ENCODE results near the gene GARS1.

The GARS1 gene, protein sequence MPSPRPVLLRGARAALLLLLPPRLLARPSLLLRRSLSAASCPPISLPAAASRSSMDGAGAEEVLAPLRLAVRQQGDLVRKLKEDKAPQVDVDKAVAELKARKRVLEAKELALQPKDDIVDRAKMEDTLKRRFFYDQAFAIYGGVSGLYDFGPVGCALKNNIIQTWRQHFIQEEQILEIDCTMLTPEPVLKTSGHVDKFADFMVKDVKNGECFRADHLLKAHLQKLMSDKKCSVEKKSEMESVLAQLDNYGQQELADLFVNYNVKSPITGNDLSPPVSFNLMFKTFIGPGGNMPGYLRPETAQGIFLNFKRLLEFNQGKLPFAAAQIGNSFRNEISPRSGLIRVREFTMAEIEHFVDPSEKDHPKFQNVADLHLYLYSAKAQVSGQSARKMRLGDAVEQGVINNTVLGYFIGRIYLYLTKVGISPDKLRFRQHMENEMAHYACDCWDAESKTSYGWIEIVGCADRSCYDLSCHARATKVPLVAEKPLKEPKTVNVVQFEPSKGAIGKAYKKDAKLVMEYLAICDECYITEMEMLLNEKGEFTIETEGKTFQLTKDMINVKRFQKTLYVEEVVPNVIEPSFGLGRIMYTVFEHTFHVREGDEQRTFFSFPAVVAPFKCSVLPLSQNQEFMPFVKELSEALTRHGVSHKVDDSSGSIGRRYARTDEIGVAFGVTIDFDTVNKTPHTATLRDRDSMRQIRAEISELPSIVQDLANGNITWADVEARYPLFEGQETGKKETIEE

GRCh38 chr7:30594540-30595435 is at the start of gene GARS1:
TSS of gene GARS1 (plus strand) at chr7:30594878. CDS start at chr7:30594922, 44 bp downstream.
- DNase-seq (ENCODE audit: low spot score), result peak; percentile 88
- peaks cover 59% of the 10 kb centered on the region for H3K4me1 Mint-ChIP-seq (ENCODE audit: low read depth)
- peaks cover 34% of the 10 kb centered on the region for H3K36me3 Mint-ChIP-seq (ENCODE audit: low read depth)
- no peaks in the 10 kb centered on the region for H3K9me3 Mint-ChIP-seq
- H3K4me3 Mint-ChIP-seq, result peak within 1 kb of the TSS; percentile 100
- H3K27me3 Mint-ChIP-seq (ENCODE audit: low read depth), result peaks cover 3% of the 10 kb centered on the region
- H3K27ac Mint-ChIP-seq, result peak within 1 kb of the TSS; percentile 100

DNA sequence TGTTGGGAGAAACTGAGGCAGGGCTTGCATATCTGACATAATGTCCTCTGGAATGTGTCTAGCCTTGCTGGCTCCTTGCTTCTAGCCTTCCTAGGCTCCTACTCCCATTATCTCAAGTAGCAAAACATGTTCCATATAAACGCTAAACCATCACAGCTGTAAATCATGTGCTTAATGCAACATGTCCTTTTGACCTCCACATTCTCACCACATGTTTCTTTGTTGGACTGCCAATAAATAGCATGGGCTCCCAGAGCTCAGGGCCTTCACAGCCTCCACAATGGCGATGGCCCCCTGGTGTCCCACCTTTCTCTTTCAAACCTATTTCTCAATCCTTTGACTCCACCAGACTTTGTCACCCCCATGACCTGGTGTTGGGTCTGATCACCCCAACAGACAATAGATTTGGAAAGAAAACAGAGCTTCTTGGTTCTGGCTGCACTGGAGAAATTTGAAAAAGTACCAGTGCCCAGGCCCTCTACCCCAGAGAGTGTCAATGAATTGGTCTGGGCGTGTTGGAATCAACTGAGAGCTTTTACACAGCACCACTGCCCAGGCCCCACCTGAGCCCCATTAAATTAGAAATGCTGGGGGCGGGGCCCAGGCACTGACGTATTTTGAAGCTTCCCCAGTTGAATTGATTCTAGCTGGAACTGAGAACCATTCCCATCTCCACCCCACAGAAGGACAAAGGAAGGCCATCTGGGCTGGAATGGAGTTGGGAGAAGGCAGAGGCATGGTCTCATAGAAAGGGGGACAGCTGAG is 48.7 kb upstream of the GARS1 start:
- H3K9me3 Mint-ChIP-seq, result no peaks in the 10 kb centered on the region
- peaks cover 8% of the 10 kb centered on the region for H3K36me3 Mint-ChIP-seq (ENCODE audit: low read depth)
- no peak overlapping the region for H3K4me3 Mint-ChIP-seq
- no peak for DNase-seq (ENCODE audit: low spot score)
- H3K27ac Mint-ChIP-seq, result no peak overlapping the region
- H3K4me1 Mint-ChIP-seq (ENCODE audit: low read depth), result peaks cover 5% of the 10 kb centered on the region
- no peaks in the 10 kb centered on the region for H3K27me3 Mint-ChIP-seq (ENCODE audit: low read depth)

- H3K4me1 Mint-ChIP-seq (ENCODE audit: low read depth), result peaks cover 5% of the 10 kb centered on the region
- H3K4me3 Mint-ChIP-seq, result no peak overlapping the region
- no peaks in the 10 kb centered on the region for H3K9me3 Mint-ChIP-seq
- H3K36me3 Mint-ChIP-seq (ENCODE audit: low read depth), result peaks cover 8% of the 10 kb centered on the region
- H3K27ac Mint-ChIP-seq, result no peak overlapping the region
- H3K27me3 Mint-ChIP-seq (ENCODE audit: low read depth), result no peaks in the 10 kb centered on the region
- no peak for DNase-seq (ENCODE audit: low spot score)
Observed at GRCh38 chr7:30546596-30546995, 48.1 kb upstream of the GARS1 start.

DNA sequence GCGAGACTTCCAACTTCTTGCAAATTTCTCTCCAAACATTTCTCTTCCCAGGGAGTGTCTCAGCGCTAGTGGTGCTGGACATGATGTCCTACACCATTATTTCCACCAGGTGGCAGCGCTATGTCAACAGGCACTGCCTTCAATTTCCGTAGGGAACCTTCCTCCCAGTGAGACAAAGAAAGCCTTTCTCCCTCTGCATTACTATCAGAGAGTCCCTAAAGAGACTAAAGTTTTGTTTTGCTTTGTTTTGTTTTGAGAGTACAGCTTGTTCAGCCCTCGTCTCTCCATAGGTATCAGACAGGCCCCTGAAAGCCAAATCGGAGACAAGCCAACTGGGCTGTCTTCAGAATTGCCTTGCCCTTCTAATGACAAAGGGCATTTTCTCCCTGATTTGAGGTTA is 45.8 kb upstream of the GARS1 start:
- Mint-ChIP-seq H3K9me3 (no peaks in the 10 kb centered on the region), H3K4me1 (ENCODE audit: low read depth) (peaks cover 5% of the 10 kb centered on the region), H3K36me3 (ENCODE audit: low read depth) (peaks cover 5% of the 10 kb centered on the region)

DNA sequence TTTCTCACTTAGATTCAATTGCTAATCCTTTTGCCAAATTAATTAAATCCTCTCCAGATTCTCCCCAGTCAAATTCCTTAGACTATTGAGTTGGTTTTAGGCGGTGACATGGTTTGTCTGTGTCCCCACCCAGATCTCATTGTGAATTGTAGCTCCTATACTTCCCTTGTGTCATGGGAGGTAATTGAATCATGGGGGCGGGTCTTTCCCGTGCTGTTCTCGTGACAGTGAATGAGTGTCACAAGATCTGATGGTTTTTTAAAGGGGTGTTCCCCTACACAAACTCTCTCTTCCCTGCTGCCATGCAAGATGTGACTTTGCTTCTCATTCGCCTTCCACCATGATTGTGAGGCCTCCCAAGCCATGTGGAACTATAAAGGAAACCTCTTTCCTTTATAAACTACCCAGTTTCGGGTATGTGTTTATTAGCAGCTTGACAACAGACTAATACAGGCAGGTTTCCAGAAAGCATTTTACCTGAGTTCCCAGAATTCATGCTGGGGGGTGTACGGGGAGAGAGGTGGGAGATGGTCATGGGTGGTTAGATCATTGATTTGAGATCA is 44.7 kb upstream of the GARS1 start:
- Mint-ChIP-seq H3K27ac (no peak overlapping the region), H3K27me3 (ENCODE audit: low read depth) (no peaks in the 10 kb centered on the region), H3K4me3 (no peak overlapping the region), H3K4me1 (ENCODE audit: low read depth) (peaks cover 2% of the 10 kb centered on the region), H3K36me3 (ENCODE audit: low read depth) (peaks cover 5% of the 10 kb centered on the region), H3K9me3 (no peaks in the 10 kb centered on the region)
- no peak for DNase-seq (ENCODE audit: low spot score)

More for the DNA sequence above, 45.8 kb upstream of the GARS1 start:
- no peak overlapping the region for H3K27ac Mint-ChIP-seq
- no peak overlapping the region for H3K4me3 Mint-ChIP-seq
- no peaks in the 10 kb centered on the region for H3K27me3 Mint-ChIP-seq (ENCODE audit: low read depth)
- DNase-seq (ENCODE audit: low spot score), result no peak

DNA sequence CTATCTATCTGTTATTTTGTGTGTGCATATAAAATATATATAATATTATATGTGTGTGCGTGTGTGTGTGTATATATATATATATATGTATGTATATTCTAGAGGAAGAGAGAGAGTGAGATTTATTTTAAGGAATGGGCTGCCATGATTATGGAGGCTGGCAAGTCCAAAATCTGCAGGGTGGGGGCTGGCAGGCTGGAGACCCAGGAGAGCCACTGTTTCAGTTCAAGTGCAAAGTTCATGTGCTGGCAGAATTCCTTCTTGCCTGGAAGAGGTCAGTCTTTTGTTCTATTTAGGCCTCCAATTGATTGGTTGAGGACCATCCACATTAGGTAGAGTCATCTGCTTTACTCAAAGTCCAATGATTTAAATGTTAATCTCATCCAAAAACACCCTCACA is 42.3 kb upstream of the GARS1 start:
- Mint-ChIP-seq H3K9me3 (no peaks in the 10 kb centered on the region), H3K27ac (no peak overlapping the region), H3K4me3 (no peak overlapping the region), H3K27me3 (ENCODE audit: low read depth) (no peaks in the 10 kb centered on the region), H3K4me1 (ENCODE audit: low read depth) (peaks cover 2% of the 10 kb centered on the region), H3K36me3 (ENCODE audit: low read depth) (peaks cover 3% of the 10 kb centered on the region)
- no peak for DNase-seq (ENCODE audit: low spot score)

DNA sequence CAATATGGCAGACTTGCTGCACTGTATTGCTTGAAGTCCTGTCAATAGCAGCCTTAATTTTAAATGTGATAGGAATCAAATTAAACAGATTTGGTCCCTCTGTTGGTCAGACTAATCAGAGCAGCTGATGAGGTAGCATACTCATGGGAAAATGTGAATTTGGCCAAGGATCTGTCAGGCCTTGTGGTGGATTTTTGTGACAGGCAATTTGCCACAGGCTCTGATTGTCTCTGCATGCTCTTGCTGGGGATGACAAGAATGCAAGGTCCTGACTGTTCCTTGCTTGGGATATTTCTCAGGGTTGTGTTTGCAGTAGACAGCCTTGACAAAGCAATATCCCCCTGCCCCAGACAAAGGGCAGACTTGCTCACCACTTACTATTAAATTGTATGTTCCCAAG is 41.5 kb upstream of the GARS1 start:
- Mint-ChIP-seq H3K4me1 (ENCODE audit: low read depth) (peaks cover 2% of the 10 kb centered on the region), H3K4me3 (no peak overlapping the region), H3K36me3 (ENCODE audit: low read depth) (peaks cover 3% of the 10 kb centered on the region), H3K27ac (no peak overlapping the region), H3K27me3 (ENCODE audit: low read depth) (no peaks in the 10 kb centered on the region), H3K9me3 (no peaks in the 10 kb centered on the region)
- DNase-seq (ENCODE audit: low spot score), result no peak

DNA sequence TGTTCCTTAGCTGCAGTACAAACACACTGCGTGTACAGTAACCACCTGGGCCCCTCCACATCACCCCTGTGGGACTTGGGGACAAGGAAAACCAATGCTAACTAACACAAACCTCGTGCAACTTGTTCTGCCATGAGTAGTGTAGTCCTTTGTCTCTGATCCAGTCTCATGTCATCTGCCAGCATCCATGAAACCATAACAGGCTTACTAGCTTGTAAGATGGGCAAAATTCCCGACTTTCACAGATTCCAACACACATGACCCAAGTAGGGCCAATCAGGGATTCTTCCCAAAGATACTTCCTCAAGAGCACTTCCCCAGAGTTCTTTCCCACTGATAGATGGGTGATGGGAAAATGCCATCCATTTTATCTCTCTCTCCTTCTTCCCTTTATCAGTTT is 41.1 kb upstream of the GARS1 start:
- Mint-ChIP-seq H3K36me3 (ENCODE audit: low read depth) (peaks cover 3% of the 10 kb centered on the region), H3K9me3 (no peaks in the 10 kb centered on the region), H3K4me3 (no peak overlapping the region), H3K4me1 (ENCODE audit: low read depth) (peaks cover 2% of the 10 kb centered on the region), H3K27me3 (ENCODE audit: low read depth) (no peaks in the 10 kb centered on the region), H3K27ac (no peak overlapping the region)
- no peak for DNase-seq (ENCODE audit: low spot score)

DNA sequence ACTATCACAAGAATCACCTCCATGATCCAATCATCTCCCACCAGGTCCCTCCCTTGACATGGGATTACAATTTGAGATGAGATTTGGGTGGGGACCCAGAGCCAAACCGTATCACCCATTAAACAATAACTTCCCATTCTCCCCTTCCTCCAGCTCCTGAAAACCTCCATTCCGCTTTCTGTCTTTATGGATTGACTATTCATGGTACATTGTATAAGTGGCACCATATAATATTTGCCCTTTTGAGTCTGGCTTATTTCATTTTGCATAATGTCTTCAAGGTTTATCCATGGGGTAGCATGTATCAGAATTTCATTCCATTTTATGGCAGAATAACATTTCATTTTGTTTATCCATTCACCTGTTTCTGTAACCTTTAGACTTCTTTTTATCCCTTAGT is 39.2 kb upstream of the GARS1 start:
- H3K27me3 Mint-ChIP-seq (ENCODE audit: low read depth), result no peaks in the 10 kb centered on the region
- H3K9me3 Mint-ChIP-seq, result no peaks in the 10 kb centered on the region
- DNase-seq (ENCODE audit: low spot score), result no peak
- H3K4me3 Mint-ChIP-seq, result no peak overlapping the region
- no peaks in the 10 kb centered on the region for H3K4me1 Mint-ChIP-seq (ENCODE audit: low read depth)
- H3K36me3 Mint-ChIP-seq (ENCODE audit: low read depth), result no peaks in the 10 kb centered on the region
- no peak overlapping the region for H3K27ac Mint-ChIP-seq

GRCh38 chr7:30556840-30557239 is 37.8 kb upstream of the GARS1 start:
- Mint-ChIP-seq H3K27ac (no peak overlapping the region), H3K9me3 (no peaks in the 10 kb centered on the region), H3K27me3 (ENCODE audit: low read depth) (no peaks in the 10 kb centered on the region), H3K4me1 (ENCODE audit: low read depth) (no peaks in the 10 kb centered on the region), H3K4me3 (no peak overlapping the region), H3K36me3 (ENCODE audit: low read depth) (no peaks in the 10 kb centered on the region)
- DNase-seq (ENCODE audit: low spot score), result no peak

DNA sequence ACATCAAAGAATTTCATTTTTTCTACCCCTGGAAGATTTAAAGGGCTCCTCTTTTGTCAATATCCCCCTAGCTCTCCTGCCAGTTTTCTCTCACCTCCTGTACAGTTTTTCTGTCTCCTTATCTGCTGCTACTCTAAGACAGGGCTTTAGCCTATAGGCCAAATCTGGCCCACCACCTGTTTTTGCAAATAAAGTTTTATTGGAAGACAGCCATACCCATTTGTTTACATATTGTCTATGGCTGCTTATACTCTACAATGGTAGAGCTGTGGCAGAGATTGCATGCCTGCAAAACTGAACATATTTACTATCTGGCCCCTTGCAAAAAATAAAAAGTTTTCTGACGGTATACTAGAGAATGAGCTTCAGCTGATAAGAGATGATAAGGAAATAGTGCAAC is 37.4 kb upstream of the GARS1 start:
- no peak overlapping the region for H3K27ac Mint-ChIP-seq
- no peak for DNase-seq (ENCODE audit: low spot score)
- no peaks in the 10 kb centered on the region for H3K36me3 Mint-ChIP-seq (ENCODE audit: low read depth)
- H3K4me1 Mint-ChIP-seq (ENCODE audit: low read depth), result no peaks in the 10 kb centered on the region
- H3K27me3 Mint-ChIP-seq (ENCODE audit: low read depth), result no peaks in the 10 kb centered on the region
- no peaks in the 10 kb centered on the region for H3K9me3 Mint-ChIP-seq
- H3K4me3 Mint-ChIP-seq, result no peak overlapping the region

DNA sequence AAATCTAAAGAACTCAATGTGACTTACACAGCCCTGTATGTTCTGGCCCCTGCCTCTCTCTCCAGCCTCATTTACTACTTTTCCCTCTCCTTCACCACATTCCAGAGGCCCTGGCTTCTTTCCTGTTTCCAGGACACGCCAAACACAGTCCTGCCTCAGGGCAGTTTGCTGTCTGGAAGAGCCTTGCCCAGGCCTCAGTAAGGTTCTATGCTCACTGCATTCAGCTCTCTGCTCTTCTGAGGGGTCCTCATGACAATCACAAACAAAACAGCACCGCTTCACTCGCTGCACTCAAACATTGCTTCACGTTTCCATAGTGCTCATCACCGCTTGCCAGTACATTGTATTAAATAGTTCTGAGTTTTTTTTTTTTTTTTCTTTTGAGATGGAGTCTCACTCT is 35.1 kb upstream of the GARS1 start:
- DNase-seq (ENCODE audit: low spot score), result no peak
- Mint-ChIP-seq H3K9me3 (no peaks in the 10 kb centered on the region), H3K4me1 (ENCODE audit: low read depth) (peaks cover 4% of the 10 kb centered on the region), H3K4me3 (no peak overlapping the region), H3K27ac (no peak overlapping the region), H3K27me3 (ENCODE audit: low read depth) (no peaks in the 10 kb centered on the region), H3K36me3 (ENCODE audit: low read depth) (peaks cover 10% of the 10 kb centered on the region)

GRCh38 chr7:30561389-30561788 is 33.3 kb upstream of the GARS1 start:
- Mint-ChIP-seq H3K9me3 (no peaks in the 10 kb centered on the region), H3K4me3 (no peak overlapping the region), H3K27ac (no peak overlapping the region), H3K27me3 (ENCODE audit: low read depth) (no peaks in the 10 kb centered on the region), H3K36me3 (ENCODE audit: low read depth) (peaks cover 12% of the 10 kb centered on the region), H3K4me1 (ENCODE audit: low read depth) (peaks cover 4% of the 10 kb centered on the region)
- DNase-seq (ENCODE audit: low spot score), result no peak

Data from T-helper 2 cell treated with Interferon-gamma antibody and Interleukin-4, amounts not matched to agents 5 μg/mL and 100 μg/mL, for 36 hours (primary cell).